GM12878 (cell line): Measurements from ENCODE around the gene STX4. TPM values are rescaled to one million over a fixed set of nuclear protein-coding genes. Genes with fewer than 3 reads are reported as not detected.

ENCODE experiments used
- ATAC-seq: fragments of 200-7000 bp; cut with Tn5 transposase; 3 replicates; pipeline ENCODE4 v1.9.1; 2020; ENCODE audit warnings: mild to moderate bottlenecking, moderate library complexity
- BruUV-seq: library from RNA; stranded (reverse); fragments of 400-500 nt; replicated peaks from 2 replicates; lab custom pipeline; 2021; lab: Mats Ljungman, UMichigan
- CTCF ChIA-PET: fragments of 300-600 bp; sonication (Branson Sonifier 250); formaldehyde crosslinking; extraction: SDS; loops from one replicate; lab custom pipeline; 2021; ENCODE audit warnings: inconsistent platforms; lab: Yijun Ruan, JAX
- POLR2A ChIA-PET: fragments of 350-600 bp; formaldehyde crosslinking; extraction: SDS; loops from one replicate; lab custom pipeline; 2021; ENCODE audit warnings: inconsistent platforms; lab: Charles Lee
- RAD21 ChIA-PET: fragments of 300-600 bp; sonication (Branson Sonifier 250); formaldehyde crosslinking; loops from one replicate; lab custom pipeline; 2023; ENCODE audit warnings: antibody characterized with exemption; ENCODE audit not compliant: unreplicated experiment; lab: Charles Lee
- SMC1A ChIA-PET: fragments of 300-600 bp; sonication (Branson Sonifier 250); formaldehyde crosslinking; loops from one replicate; lab custom pipeline; 2023; ENCODE audit not compliant: unreplicated experiment, uncharacterized antibody; lab: Charles Lee
- DNase-seq: peaks from one replicate; pipeline ENCODE4 v3.0.0-alpha.2; 2011; ENCODE audit warnings: low read depth, low spot score
- FAIRE-seq: peaks from 3 replicates; lab custom pipeline; 2011; peaks lifted over from hg19 to GRCh38; lab: Jason Lieb, UNC
- H2AFZ ChIP-seq: 2 replicates; pipeline ENCODE4 v1.6.0; 2011; ENCODE audit warnings: low read depth, low read length, control low read depth; ENCODE audit not compliant: control insufficient read depth
- H3K27ac ChIP-seq: 2 replicates; pipeline ENCODE4 v1.5.1; 2011; ENCODE audit warnings: control low read depth; ENCODE audit not compliant: control insufficient read depth, insufficient read depth
- H3K27me3 ChIP-seq, 2 experiments: replicated peaks in 1 of 2; 2 replicates each; pipeline versions ENCODE4 v1.6.0 to v1.6.1; 2011; ENCODE audit warnings: low read length in 1 of 2; ENCODE audit not compliant: control insufficient read depth in 2 of 2, insufficient read depth in 2 of 2
- H3K36me3 ChIP-seq, 2 experiments: 2 replicates each; pipeline ENCODE4 v1.5.1; 2011; ENCODE audit warnings: low read length in 1 of 2; ENCODE audit not compliant: control insufficient read depth in 2 of 2, insufficient read depth in 2 of 2
- H3K4me1 ChIP-seq: 2 replicates; pipeline ENCODE4 v1.6.1; 2011; ENCODE audit warnings: mild to moderate bottlenecking, low read length, moderate library complexity, mixed read lengths; ENCODE audit not compliant: control insufficient read depth, insufficient read depth
- H3K4me2 ChIP-seq: 2 replicates; pipeline ENCODE4 v1.6.0; 2011; ENCODE audit warnings: control low read depth; ENCODE audit not compliant: control insufficient read depth, insufficient read depth
- H3K4me3 ChIP-seq: fragments of 200-600 bp; sonication (generic); 2 replicates; pipeline ENCODE4 v1.5.1; 2016
- H3K79me2 ChIP-seq: 2 replicates; pipeline ENCODE4 v1.6.0; 2011; ENCODE audit warnings: low read length; ENCODE audit not compliant: control insufficient read depth, insufficient read depth
- H3K9ac ChIP-seq: 2 replicates; pipeline ENCODE4 v1.8.0; 2011; ENCODE audit warnings: low read length, control low read depth, mixed read lengths; ENCODE audit not compliant: control insufficient read depth, insufficient read depth
- H3K9me3 ChIP-seq: replicated peaks from 3 replicates; pipeline ENCODE4 v1.5.1; 2011; ENCODE audit warnings: mild to moderate bottlenecking, low read length; ENCODE audit not compliant: control insufficient read depth, insufficient read depth
- H4K20me1 ChIP-seq: 2 replicates; pipeline ENCODE4 v1.6.0; 2011; ENCODE audit not compliant: control insufficient read depth, insufficient read depth
- BCLAF1 ChIP-seq: fragments of 450-650 bp; IDR thresholded peaks from 2 replicates; pipeline ENCODE4 v1.6.1; 2017; ENCODE audit warnings: antibody characterized with exemption, mild to moderate bottlenecking, moderate library complexity
- CBX3 ChIP-seq: fragments of 200-600 bp; sonication (generic); IDR thresholded peaks from 2 replicates; pipeline ENCODE4 v1.6.1; 2016; ENCODE audit warnings: low read depth, borderline replicate concordance
- LARP7 ChIP-seq: fragments of 450-650 bp; IDR thresholded peaks from 2 replicates; pipeline ENCODE4 v1.6.1; 2017; ENCODE audit warnings: mild to moderate bottlenecking
- MAX ChIP-seq: IDR thresholded peaks from 2 replicates; pipeline ENCODE4 v1.6.1; 2012; ENCODE audit warnings: low read depth, low read length, improper control_type of control experiment
- MXI1 ChIP-seq: fragments of 150-350 bp; IDR thresholded peaks from 2 replicates; pipeline ENCODE4 v1.6.1; 2011; ENCODE audit warnings: low read depth, mild to moderate bottlenecking, inconsistent platforms, low read length, improper control_type of control experiment
- MYC ChIP-seq: IDR thresholded peaks from 2 replicates; pipeline ENCODE4 v1.6.1; 2011; ENCODE audit warnings: mild to moderate bottlenecking, low read length, moderate library complexity, inconsistent platforms; ENCODE audit not compliant: insufficient read depth, insufficient replicate concordance, insufficient read length, severe bottlenecking
- NFIC ChIP-seq: IDR thresholded peaks from 2 replicates; pipeline ENCODE4 v1.6.1; 2012; ENCODE audit warnings: low read depth, mild to moderate bottlenecking, inconsistent platforms, low read length, moderate library complexity
- NFYB ChIP-seq: IDR thresholded peaks from 2 replicates; pipeline ENCODE4 v1.6.1; 2011; ENCODE audit warnings: low read depth, mild to moderate bottlenecking, low read length, improper control_type of control experiment, moderate library complexity; ENCODE audit not compliant: insufficient read depth
- PML ChIP-seq: IDR thresholded peaks from 2 replicates; pipeline ENCODE4 v1.6.1; 2012; ENCODE audit warnings: low read length, inconsistent platforms
- RUNX3 ChIP-seq: IDR thresholded peaks from 2 replicates; pipeline ENCODE4 v1.6.1; 2012; ENCODE audit warnings: low read length, inconsistent platforms
- SMAD5 ChIP-seq: IDR thresholded peaks from 2 replicates; pipeline ENCODE4 v1.6.1; 2016; ENCODE audit warnings: antibody characterized with exemption, low read depth
- SP1 ChIP-seq: IDR thresholded peaks from one replicate; pipeline ENCODE4 v1.6.1; 2011; ENCODE audit warnings: low read depth, low read length
- ZBED1 ChIP-seq: IDR thresholded peaks from 2 replicates; pipeline ENCODE4 v1.6.1; 2016; ENCODE audit warnings: borderline replicate concordance
- ZNF592 ChIP-seq: fragments of 450-650 bp; IDR thresholded peaks from 2 replicates; pipeline ENCODE4 v1.6.1; 2017; ENCODE audit warnings: mild to moderate bottlenecking, moderate library complexity
- WGBS: methylation state at CpG from one replicate; pipeline ENCODE4 v1.1.6; 2016; ENCODE audit warnings: low lambda C conversion rate; ENCODE audit not compliant: insufficient replicate concordance, insufficient coverage; ENCODE audit errors: missing lambda C conversion rate; 5-methylcytosine and 5-hydroxymethylcytosine counted together
- in situ Hi-C: fragments of 300-500 bp; cut with MboI; formaldehyde crosslinking; loops from 9 replicates; pipeline ENCODE4 v1.14.3; 2018; ENCODE audit warnings: mixed read lengths
- intact Hi-C: fragments of 100-400 bp; cut with micrococcal nuclease; formaldehyde crosslinking; loops from one replicate; pipeline ENCODE4 v1.14.2; 2022; ENCODE audit not compliant: unreplicated experiment
- polyA plus RNA-seq, 11 experiments: library from polyadenylated mRNA; depleted of rRNA in 4 of 11; unstranded in 6 of 11; stranded (reverse) in 5 of 11; fragments of >200 nt; fragmentation: Nextera tagmentation in 4 of 11; fragmentation: Illumina TruSeq in 1 of 11; extraction: Ambion mirVana in 4 of 11; extraction: Trizol in 1 of 11; gene quantifications; 1 replicate in 1 of 11; 2 replicates in 10 of 11; pipeline versions ENCODE4 v1.2.1 to v1.2.3, GENCODE V29; 2011 to 2016; ENCODE audit warnings: inconsistent platforms in 2 of 11, missing spikeins in 2 of 11, low read depth in 1 of 11
- total RNA-seq, 4 experiments: library from RNA; depleted of rRNA in 3 of 4; stranded (reverse); fragments of >200 nt in 3 of 4; fragmentation: Illumina TruSeq in 1 of 4; extraction: Trizol in 1 of 4; gene quantifications; 2 replicates each; pipeline versions ENCODE4 v1.2.1 to v1.2.3, GENCODE V29; 2013 to 2021

Gene STX4
- total and polyA plus RNA-seq, 10 of the 15 experiments (the other 5 are each of a cell fraction or from before 2014, with no cell fraction given), result 3.3 to 37.6 (median 22.6) TPM

GRCh38 chr16:31043898-31044481 is 10.6 kb downstream of the STX4 start:
- Histone ChIP-seq H3K27ac (no peak overlapping the region), H3K9me3 (no peaks in the 10 kb centered on the region), H3K9ac (no peak overlapping the region), H2AFZ (no peak overlapping the region), H3K4me1 (no peaks in the 10 kb centered on the region), H3K4me3 (no peak overlapping the region), H3K27me3 (no peaks in the 10 kb centered on the region), H3K4me2 (no peak overlapping the region), H3K79me2 (no peaks in the 10 kb centered on the region), H3K36me3 (peaks cover 1 to 12% of the 10 kb centered on the region in 2 experiments; a peak in 2 of 4 replicates), H4K20me1 (no peaks in the 10 kb centered on the region)
- intact Hi-C loops, result no loop called here
- no TSS peak for BruUV-seq
- DNase-seq, result no peak
- FAIRE-seq, result no peak
- 86% methylated on average over 4 of the region's 4 CpGs for WGBS
- ChIA-PET POLR2A (interaction anchor here (0.7 kb wide), 1 partner anchor 101 kb away, joined by 3 read pairs; no protein-coding TSS in a partner anchor), RAD21 (interaction anchor here (0.7 kb wide), 1 partner anchor 98 kb away, joined by 5 read pairs; no protein-coding TSS in a partner anchor), SMC1A (no interaction called here), CTCF (interaction anchor here (1.3 kb wide), 1 partner anchor 59 kb away, joined by 5 read pairs; no protein-coding TSS in a partner anchor)
- in situ Hi-C loops, result no loop called here
- ATAC-seq, result no peak
- TF ChIP-seq ZBED1 (no peak), MXI1 (no peak), RUNX3 (no peak), PML (no peak), NFYB (no peak), MYC (no peak), MAX (no peak), SMAD5 (no peak), ZNF592 (no peak), SP1 (no peak), BCLAF1 (no peak), LARP7 (no peak), NFIC (no peak), CBX3 (no peak)
